Mucosa of stomach (tissue), 1 donor: ENCODE data around the gene ABCG1.

Experiments
- H3K27me3 ChIP-seq: one replicate; pipeline ENCODE4 v1.7.0; 2013; ENCODE audit warnings: mild to moderate bottlenecking, low read length; ENCODE audit not compliant: control insufficient read depth, insufficient read depth
- H3K36me3 ChIP-seq: one replicate; pipeline ENCODE4 v1.7.0; 2013; ENCODE audit warnings: low read length; ENCODE audit not compliant: control insufficient read depth, insufficient read depth
- H3K4me1 ChIP-seq: one replicate; pipeline ENCODE4 v1.7.0; 2013; ENCODE audit warnings: mild to moderate bottlenecking, low read length; ENCODE audit not compliant: control insufficient read depth, insufficient read depth
- H3K4me3 ChIP-seq: one replicate; pipeline ENCODE4 v1.7.0; 2013; ENCODE audit warnings: low read length
- H3K9ac ChIP-seq: one replicate; pipeline ENCODE4 v1.7.0; 2013; ENCODE audit warnings: mild to moderate bottlenecking, low read length, moderate library complexity
- H3K9me3 ChIP-seq: one replicate; pipeline ENCODE4 v1.7.0; 2013; ENCODE audit warnings: mild to moderate bottlenecking, low read length, moderate library complexity; ENCODE audit not compliant: control insufficient read depth
- donor health status: Pancreatic carcinoma.

ABCG1 gene

DNA sequence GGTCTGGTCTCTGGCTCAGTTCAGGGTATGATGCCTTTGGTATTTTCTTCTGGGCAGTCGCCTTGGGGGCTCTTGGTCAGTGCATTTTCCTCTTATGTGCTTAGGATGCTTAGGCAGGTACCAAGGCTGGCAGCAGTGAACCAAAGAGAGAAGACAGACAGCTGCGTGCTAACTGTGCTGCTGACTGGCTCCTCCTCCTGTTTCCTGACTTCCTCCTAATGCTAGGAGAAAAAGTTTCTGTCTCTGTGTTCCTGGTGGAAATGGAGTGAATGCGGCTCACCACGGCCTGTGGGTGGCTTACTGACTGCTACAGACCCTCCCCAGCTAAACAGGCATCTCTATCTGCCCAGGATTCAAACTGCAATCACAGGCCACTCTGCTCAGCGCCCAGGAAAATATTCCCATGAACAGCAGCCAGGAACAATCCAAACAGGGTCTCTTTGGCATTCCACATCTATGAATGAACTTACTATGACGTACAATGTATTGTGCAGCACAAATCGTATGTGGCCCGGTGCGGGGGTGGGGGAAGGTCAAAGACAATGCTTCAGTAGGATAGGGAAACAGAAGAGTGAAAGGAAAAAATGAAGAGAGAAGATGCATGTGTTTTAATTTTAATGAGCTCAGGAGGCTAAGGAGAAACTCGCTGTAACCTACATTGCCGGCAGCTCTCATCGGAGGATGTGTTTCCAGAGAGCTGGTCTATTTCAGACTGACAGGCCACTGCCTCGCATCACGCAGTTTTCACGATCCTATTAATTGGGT, 2.8 kb downstream of the ABCG1 start:
- Histone ChIP-seq H3K9ac (no peak overlapping the region), H3K36me3 (no peaks in the 10 kb centered on the region), H3K4me3 (no peak overlapping the region), H3K4me1 (peaks cover 10% of the 10 kb centered on the region), H3K9me3 (no peaks in the 10 kb centered on the region), H3K27me3 (peaks cover 5% of the 10 kb centered on the region)

DNA sequence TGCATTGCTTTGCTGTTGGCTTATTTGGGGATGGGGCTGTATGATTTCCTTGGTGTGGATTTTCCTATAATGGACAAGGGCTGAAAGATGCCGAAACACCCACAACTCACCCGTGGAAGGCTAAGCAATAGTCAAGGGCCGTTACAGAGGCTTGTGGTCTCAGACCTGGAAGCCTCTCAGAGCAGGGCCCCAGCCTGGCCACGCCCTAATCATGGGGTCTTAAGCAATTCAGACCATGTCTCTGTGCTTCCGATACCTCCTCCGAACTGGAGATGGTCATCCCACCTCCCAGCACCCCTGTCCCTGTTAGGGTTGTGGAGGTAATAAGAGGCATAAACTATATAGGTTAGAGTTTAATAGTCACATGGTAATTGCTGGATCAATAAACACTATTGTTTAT, 3.4 kb downstream of the ABCG1 start:
- H3K4me1 ChIP-seq, result peaks cover 16% of the 10 kb centered on the region
- H3K9ac ChIP-seq, result no peak overlapping the region
- no peaks in the 10 kb centered on the region for H3K9me3 ChIP-seq
- H3K27me3 ChIP-seq, result peaks cover 5% of the 10 kb centered on the region
- H3K4me3 ChIP-seq, result no peak overlapping the region
- no peaks in the 10 kb centered on the region for H3K36me3 ChIP-seq

DNA sequence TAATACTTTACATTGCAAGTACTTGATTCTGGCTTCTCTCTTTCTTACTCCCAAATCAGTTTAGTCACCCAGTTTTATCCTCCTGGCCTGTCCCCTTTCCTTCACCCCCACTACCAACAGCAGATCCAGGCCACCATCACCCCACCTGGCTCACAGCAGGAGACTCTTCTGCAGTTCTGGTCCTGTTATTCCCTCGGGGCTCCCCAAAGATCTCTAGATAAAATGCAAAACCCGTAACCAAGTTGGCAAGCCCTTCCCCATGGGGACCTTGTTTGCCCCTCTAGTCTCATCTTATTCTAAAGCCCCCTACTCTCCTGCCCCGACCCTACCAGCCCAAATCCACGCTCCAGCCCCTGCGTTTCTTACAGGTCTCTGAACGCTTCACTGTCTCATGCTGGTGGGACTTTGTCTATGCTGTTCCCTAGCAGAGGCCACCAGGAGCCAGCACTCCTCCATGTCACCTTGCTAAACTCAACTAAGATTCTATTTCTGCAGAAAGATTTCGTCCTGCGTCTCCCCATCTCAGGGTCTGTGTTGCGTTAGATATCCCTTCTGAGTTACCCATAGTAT, 4.0 kb downstream of the ABCG1 start:
- Histone ChIP-seq H3K9me3 (no peaks in the 10 kb centered on the region), H3K27me3 (peaks cover 5% of the 10 kb centered on the region), H3K4me3 (no peak overlapping the region), H3K36me3 (no peaks in the 10 kb centered on the region), H3K9ac (no peak overlapping the region), H3K4me1 (peaks cover 20% of the 10 kb centered on the region)

DNA sequence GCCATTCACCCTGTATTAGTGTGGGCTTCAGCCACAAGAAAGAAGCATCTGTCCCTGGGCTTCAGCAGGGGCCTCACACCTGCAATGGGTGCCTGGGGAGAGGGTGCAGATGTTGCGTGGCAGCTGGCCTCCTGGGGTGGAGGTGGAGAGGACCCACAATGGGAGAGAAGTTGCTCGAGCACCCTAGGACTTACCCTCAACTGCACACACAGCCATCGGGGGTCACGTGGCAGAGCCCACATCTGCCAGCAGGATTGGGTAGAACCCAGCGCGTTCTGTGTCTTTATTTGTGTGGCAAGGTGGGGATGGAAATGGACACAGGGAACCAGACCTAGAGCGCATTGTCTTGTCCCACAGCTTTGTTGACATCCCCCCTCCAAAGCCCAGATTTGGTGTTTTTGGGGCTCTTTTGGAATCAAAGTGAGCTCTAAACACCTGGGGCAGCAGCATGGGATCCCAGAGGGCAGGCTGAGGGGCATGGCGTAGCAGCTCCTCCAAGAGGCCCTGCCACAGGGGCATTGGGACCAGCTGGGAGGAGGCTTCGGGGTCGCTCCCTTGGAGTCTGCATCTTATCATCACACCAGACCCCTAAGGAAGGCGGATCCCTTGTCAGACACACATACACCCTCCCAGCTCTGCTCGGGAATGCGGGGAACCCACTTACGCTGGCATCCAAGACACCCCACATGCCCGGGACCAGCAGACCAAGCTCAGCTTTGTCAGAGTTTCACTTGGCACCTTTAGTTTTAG, 5.1 kb downstream of the ABCG1 start:
- Histone ChIP-seq H3K4me1 (peaks cover 30% of the 10 kb centered on the region), H3K4me3 (no peak overlapping the region), H3K36me3 (no peaks in the 10 kb centered on the region)

DNA sequence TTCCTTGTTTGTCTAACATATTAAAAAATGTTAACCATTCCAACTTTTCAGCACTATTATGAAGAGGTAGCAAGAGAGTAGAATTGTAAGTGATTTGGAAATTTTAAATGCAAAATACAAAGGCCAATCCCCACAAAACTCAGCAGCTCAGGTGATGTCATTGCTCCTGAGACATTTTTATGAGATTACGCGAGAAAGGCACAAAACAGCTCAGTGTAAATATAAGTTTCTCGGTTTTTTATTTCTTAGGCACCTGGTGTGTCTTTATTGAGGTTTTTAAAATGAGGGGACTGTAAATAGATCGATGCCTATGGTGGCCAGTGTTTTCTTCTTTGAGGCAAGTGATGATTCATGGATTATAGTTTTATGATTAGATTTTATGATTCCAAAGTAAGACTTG, 6.1 kb downstream of the ABCG1 start:
- Histone ChIP-seq H3K4me1 (peaks cover 32% of the 10 kb centered on the region), H3K27me3 (no peaks in the 10 kb centered on the region), H3K9me3 (no peaks in the 10 kb centered on the region), H3K4me3 (no peak overlapping the region), H3K9ac (no peak overlapping the region), H3K36me3 (no peaks in the 10 kb centered on the region)

More for the DNA sequence above, 5.1 kb downstream of the ABCG1 start:
- no peak overlapping the region for H3K9ac ChIP-seq
- no peaks in the 10 kb centered on the region for H3K27me3 ChIP-seq
- H3K9me3 ChIP-seq, result no peaks in the 10 kb centered on the region

DNA sequence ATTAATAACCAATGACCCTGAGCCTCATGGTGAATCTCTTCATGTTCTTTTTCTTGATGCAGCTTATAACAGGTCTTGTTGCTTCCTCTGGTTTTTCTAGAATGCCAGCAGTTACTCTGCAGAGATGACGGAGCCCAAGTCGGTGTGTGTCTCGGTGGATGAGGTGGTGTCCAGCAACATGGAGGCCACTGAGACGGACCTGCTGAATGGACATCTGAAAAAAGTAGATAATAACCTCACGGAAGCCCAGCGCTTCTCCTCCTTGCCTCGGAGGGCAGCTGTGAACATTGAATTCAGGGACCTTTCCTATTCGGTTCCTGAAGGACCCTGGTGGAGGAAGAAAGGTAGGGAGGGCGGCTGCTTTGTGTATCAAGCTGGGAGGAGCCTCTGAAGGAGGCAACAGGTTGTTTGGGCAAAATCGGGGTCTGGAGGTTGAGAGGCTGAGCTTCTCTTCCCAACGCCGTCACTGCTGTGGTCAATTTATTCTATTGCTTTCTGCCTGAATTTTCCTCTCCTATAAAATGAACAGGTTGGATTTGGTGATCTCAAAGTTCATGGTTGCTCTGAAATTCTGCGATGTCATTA, 6.7 kb downstream of the ABCG1 start:
- Histone ChIP-seq H3K4me1 (peaks cover 28% of the 10 kb centered on the region), H3K9me3 (no peaks in the 10 kb centered on the region)

DNA sequence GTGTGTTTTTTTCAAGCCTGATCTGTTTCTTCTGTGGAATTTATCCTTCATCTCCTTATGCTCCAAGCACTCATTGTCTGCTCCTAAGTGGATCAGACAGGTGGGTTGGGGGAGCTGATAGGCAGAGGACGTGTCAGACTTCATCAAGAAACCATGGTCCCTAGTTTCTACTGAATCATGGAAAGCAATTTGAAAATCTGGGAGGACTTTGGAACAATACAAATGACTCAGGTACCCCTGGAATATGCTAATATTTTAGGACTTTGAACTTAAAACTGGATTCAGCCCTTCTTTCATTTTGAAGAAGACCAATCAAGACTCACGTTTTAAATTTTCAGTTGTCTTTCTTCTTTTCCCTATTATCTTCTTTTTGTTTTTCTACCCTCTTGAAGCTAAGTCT, 7.7 kb downstream of the ABCG1 start:
- H3K9ac ChIP-seq, result no peak overlapping the region
- no peaks in the 10 kb centered on the region for H3K9me3 ChIP-seq
- H3K4me1 ChIP-seq, result peaks cover 31% of the 10 kb centered on the region
- H3K36me3 ChIP-seq, result no peaks in the 10 kb centered on the region
- no peaks in the 10 kb centered on the region for H3K27me3 ChIP-seq
- H3K4me3 ChIP-seq, result no peak overlapping the region

More for the DNA sequence above, 6.7 kb downstream of the ABCG1 start:
- H3K36me3 ChIP-seq, result no peaks in the 10 kb centered on the region
- no peak overlapping the region for H3K9ac ChIP-seq
- H3K4me3 ChIP-seq, result no peak overlapping the region
- no peaks in the 10 kb centered on the region for H3K27me3 ChIP-seq

DNA sequence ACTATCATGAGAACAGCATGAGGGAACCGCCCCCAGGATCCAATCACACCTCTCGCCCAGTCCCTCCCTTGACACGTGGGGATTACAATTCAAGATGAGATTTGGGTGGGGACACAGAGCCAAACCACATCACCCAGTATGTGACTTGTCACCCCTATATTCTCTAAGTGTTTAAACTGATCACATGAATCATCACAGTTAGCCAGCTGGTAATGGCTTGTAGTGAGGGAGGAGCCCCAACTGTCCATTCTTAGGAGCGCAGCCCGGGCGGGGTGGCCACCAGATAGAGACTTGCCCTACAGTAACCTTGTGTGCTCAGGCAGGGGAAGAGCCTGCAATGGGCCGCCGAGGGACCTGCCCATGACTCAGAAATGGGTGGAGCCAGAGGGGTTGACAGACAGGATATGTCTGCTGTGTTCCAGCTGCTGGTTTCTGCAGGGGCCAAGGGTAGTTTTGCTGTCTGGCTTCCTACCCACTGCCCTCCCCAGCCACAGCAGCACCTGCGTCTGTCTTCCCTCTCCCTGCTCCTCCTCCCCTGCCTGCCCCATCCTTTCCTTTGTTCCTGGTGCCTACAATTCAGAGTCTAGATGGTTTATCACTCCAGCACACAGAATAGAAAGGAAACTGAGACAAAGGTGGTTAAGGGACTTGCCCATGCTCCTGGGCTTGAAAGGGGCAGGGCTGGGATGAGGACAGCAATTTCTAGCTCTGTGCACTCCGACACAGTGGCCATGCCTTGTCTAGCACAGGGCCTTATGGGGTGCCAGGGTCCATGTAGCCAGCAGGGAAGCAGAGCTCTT, 9.2 kb downstream of the ABCG1 start:
- no peak overlapping the region for H3K9ac ChIP-seq
- no peak overlapping the region for H3K4me3 ChIP-seq
- H3K9me3 ChIP-seq, result no peaks in the 10 kb centered on the region
- no peaks in the 10 kb centered on the region for H3K36me3 ChIP-seq
- no peaks in the 10 kb centered on the region for H3K27me3 ChIP-seq
- H3K4me1 ChIP-seq, result peaks cover 44% of the 10 kb centered on the region

DNA sequence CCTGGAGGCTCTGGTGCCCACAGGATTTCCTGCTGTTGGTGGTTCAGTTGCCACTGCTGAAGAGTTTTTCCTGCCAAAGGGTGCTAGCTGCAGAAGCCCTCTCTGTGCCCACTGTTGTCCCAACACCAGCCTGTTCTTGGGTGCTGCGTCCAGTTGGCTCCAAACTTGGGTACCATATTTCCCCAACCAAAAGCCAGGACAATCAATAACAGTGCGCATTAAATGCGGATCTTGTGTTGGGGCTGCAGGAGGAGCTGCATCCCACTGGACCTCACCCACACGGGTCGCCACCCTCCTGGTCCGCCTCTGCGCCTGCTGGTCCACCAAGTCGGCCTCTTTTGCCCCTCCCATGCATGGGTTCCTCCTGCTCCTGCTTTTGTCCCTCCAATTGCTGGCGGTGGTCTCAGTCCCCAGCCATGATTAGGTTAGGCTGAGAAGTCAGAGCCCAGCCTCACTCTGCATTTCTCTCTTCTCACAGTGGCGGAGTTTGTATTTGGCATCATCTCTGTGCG, 9.8 kb downstream of the ABCG1 start:
- no peaks in the 10 kb centered on the region for H3K9me3 ChIP-seq
- no peaks in the 10 kb centered on the region for H3K27me3 ChIP-seq
- no peak overlapping the region for H3K4me3 ChIP-seq
- no peaks in the 10 kb centered on the region for H3K36me3 ChIP-seq
- H3K9ac ChIP-seq, result no peak overlapping the region
- peaks cover 50% of the 10 kb centered on the region for H3K4me1 ChIP-seq

DNA sequence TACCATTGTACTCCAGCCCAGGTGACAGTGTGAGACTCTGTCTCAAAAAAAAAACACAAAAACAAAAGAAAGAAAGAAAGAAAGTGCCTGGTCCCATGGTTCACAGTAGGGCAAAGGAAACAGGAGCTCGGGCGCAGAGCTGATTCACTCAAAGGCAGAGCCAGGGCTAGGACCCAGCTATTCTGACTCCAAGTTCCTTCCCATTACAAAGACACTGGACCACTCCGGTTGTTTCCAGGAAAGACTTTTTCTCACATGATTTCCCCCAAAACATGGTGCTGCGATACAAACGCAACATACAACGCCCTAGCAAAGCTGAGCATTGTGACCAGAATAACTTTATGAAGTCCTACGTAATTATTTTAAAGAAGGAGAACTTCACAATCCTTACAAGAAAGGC, 10.7 kb downstream of the ABCG1 start:
- Histone ChIP-seq H3K4me1 (peaks cover 58% of the 10 kb centered on the region), H3K4me3 (no peak overlapping the region), H3K9ac (no peak overlapping the region)

DNA sequence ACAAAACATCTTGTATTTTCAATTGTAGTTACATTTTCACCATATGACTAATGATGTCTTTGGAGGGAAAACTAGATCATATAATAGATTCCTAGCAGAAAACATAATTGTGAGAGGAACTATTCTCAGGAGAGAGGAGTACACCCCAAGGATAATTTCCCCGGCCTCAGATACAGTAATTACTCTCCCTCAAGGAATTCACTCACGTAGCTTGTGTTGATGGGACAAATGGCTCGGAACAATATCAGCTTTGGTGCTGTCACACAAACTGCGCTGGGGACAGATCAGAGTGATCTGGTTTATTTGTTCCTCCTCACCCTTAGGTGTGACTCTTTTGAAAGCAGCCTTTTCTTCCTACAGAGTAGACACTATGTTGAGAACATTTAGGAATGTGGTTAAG, 11.2 kb downstream of the ABCG1 start:
- no peaks in the 10 kb centered on the region for H3K36me3 ChIP-seq
- no peaks in the 10 kb centered on the region for H3K9me3 ChIP-seq
- H3K27me3 ChIP-seq, result no peaks in the 10 kb centered on the region
- H3K4me1 ChIP-seq, result peaks cover 60% of the 10 kb centered on the region
- H3K4me3 ChIP-seq, result no peak overlapping the region
- H3K9ac ChIP-seq, result no peak overlapping the region

More for the DNA sequence above, 10.7 kb downstream of the ABCG1 start:
- no peaks in the 10 kb centered on the region for H3K36me3 ChIP-seq
- no peaks in the 10 kb centered on the region for H3K27me3 ChIP-seq
- no peaks in the 10 kb centered on the region for H3K9me3 ChIP-seq
